Type B pancreatic cell (in vitro differentiated cells): Measurements from ENCODE around the gene PYROXD2. TPM values are rescaled to one million over a fixed set of nuclear protein-coding genes. Genes with fewer than 3 reads are reported as not detected.
"Not testable (repeated sequence)": the region's sequence is repeated elsewhere in the genome, so short reads cannot be mapped to it uniquely, and the experiment has no call there.

Experiments
- DNase-seq: peaks from one replicate; pipeline ENCODE4 v3.0.0; 2021; ENCODE audit warnings: mixed read lengths; ENCODE audit not compliant: unreplicated experiment; ENCODE audit errors: extremely low spot score
- H3K27ac Mint-ChIP-seq: 2 replicates; pipeline ENCODE4 v1.8.0; 2021; ENCODE audit warnings: mild to moderate bottlenecking, mixed read lengths
- H3K27me3 Mint-ChIP-seq: 2 replicates; pipeline ENCODE4 v1.8.0; 2021; ENCODE audit warnings: mixed read lengths
- H3K36me3 Mint-ChIP-seq: 2 replicates; pipeline ENCODE4 v1.8.0; 2021; ENCODE audit warnings: mixed read lengths
- H3K4me1 Mint-ChIP-seq: one replicate; pipeline ENCODE4 v1.8.0; 2021; ENCODE audit warnings: mixed read lengths; ENCODE audit not compliant: unreplicated experiment
- H3K4me3 Mint-ChIP-seq: 2 replicates; pipeline ENCODE4 v1.8.0; 2021; ENCODE audit warnings: mild to moderate bottlenecking, mixed read lengths
- H3K9me3 Mint-ChIP-seq: 2 replicates; pipeline ENCODE4 v1.8.0; 2021; ENCODE audit warnings: mixed read lengths
- total RNA-seq: library from RNA; stranded (reverse); gene quantifications from 2 replicates; pipeline ENCODE4 v1.2.1, GENCODE V29; 2021; ENCODE audit warnings: low replicate concordance
- TF ChIP-seq, protein P1 (sequence below): fragments of 200-600 bp; sonication (generic); conservative IDR thresholded peaks from 2 replicates; pipeline ENCODE4 v1.5.0; 2021; ENCODE audit warnings: antibody characterized with exemption, mild to moderate bottlenecking

The PYROXD2 gene
- total RNA-seq, 1 donor from 2014 or later: 14.9 TPM

- Mint-ChIP-seq H3K27me3 (peaks cover 19% of the 10 kb centered on the region), H3K27ac (no peak overlapping the region), H3K36me3 (no peaks in the 10 kb centered on the region), H3K4me1 (peaks cover 44% of the 10 kb centered on the region), H3K9me3 (peaks cover 3% of the 10 kb centered on the region), H3K4me3 (no peak overlapping the region)
- no peak for DNase-seq
- TF ChIP-seq, protein P1, sequence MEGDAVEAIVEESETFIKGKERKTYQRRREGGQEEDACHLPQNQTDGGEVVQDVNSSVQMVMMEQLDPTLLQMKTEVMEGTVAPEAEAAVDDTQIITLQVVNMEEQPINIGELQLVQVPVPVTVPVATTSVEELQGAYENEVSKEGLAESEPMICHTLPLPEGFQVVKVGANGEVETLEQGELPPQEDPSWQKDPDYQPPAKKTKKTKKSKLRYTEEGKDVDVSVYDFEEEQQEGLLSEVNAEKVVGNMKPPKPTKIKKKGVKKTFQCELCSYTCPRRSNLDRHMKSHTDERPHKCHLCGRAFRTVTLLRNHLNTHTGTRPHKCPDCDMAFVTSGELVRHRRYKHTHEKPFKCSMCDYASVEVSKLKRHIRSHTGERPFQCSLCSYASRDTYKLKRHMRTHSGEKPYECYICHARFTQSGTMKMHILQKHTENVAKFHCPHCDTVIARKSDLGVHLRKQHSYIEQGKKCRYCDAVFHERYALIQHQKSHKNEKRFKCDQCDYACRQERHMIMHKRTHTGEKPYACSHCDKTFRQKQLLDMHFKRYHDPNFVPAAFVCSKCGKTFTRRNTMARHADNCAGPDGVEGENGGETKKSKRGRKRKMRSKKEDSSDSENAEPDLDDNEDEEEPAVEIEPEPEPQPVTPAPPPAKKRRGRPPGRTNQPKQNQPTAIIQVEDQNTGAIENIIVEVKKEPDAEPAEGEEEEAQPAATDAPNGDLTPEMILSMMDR: no peak
Measured at GRCh38 chr10:98353170-98353569, 61.8 kb downstream of the PYROXD2 start.

- Mint-ChIP-seq H3K4me3 (no peak overlapping the region), H3K27ac (no peak overlapping the region), H3K36me3 (no peaks in the 10 kb centered on the region), H3K9me3 (peaks cover 3% of the 10 kb centered on the region), H3K27me3 (peaks cover 19% of the 10 kb centered on the region), H3K4me1 (peaks cover 40% of the 10 kb centered on the region)
- no peak for DNase-seq
- TF ChIP-seq, protein P1: no peak
Measured at GRCh38 chr10:98351831-98352402, 63.1 kb downstream of the PYROXD2 start.

DNA sequence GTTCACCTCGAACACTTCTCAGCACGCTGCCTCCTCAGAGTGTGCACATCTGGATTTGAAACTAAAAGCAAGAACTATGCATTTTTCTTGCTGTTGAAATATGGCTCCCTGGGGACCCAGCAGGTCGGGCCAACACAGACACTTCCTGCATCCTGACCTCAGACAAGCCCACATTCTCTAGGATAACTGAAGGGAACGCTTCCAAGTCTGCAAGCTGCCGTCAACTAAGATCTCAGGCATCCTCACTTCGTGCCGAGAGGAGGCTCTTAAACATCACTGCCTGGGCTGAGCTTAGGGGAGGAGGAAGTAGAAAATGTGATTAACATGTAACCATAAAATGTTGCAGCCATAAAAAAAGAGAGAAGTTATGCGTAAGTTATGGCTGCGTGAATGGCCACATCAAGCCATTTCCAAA, 65.5 kb downstream of the PYROXD2 start:
- peaks cover 3% of the 10 kb centered on the region for H3K9me3 Mint-ChIP-seq
- TF ChIP-seq, protein P1: no peak
- H3K4me1 Mint-ChIP-seq: peaks cover 38% of the 10 kb centered on the region
- H3K36me3 Mint-ChIP-seq: peaks cover 3% of the 10 kb centered on the region
- H3K4me3 Mint-ChIP-seq: peak overlapping the region; percentile 11
- peaks cover 16% of the 10 kb centered on the region for H3K27me3 Mint-ChIP-seq
- peak overlapping the region; percentile 18 for H3K27ac Mint-ChIP-seq
- DNase-seq: no peak

DNA sequence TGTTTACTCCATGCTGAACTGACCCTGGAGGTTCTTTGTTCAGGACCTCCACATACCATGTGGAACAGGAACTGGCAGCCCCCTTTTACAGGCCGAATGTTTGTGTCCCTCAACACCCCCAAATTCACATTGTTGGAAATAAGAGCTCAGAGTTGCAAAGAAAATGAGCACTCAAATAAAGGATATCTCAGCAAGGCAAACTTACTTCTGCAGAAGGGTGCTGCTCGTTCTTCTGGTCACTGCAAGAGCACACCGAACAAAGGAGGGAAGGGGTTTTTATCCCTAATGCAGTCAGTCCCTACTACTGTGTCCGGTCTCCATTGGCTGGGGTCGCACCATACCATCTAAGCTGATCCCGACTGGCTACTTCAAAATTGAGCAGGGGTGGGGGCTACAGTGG, 68.1 kb downstream of the PYROXD2 start:
- peaks cover 1% of the 10 kb centered on the region for H3K27me3 Mint-ChIP-seq
- TF ChIP-seq, protein P1: no peak
- no peak for DNase-seq
- H3K27ac Mint-ChIP-seq: no peak overlapping the region
- peaks cover 23% of the 10 kb centered on the region for H3K4me1 Mint-ChIP-seq
- peaks cover 3% of the 10 kb centered on the region for H3K36me3 Mint-ChIP-seq
- peaks cover 11% of the 10 kb centered on the region for H3K9me3 Mint-ChIP-seq
- H3K4me3 Mint-ChIP-seq: no peak overlapping the region

DNA sequence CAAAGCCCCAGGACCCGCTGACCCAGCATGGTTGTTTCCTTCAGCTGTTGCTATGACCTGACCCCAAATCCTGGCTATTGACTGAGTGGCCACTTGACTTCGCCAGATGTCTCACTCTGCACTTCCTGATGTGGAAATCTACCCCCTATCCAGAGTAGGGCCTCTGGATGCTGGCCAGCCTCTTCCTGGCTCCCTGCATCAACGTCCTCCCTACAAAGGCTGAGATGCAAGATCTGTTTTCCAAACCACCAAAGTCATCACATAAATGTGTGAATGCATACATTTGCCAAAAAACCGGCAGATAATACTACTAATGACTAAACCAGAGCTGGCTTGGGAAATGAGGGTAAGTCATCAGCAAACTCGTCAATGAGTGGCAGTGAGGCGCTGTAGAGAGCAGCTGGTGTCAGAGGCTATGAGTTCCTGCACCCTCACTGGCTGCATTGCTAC, 70.4 kb downstream of the PYROXD2 start:
- TF ChIP-seq, protein P1: no peak

DNA sequence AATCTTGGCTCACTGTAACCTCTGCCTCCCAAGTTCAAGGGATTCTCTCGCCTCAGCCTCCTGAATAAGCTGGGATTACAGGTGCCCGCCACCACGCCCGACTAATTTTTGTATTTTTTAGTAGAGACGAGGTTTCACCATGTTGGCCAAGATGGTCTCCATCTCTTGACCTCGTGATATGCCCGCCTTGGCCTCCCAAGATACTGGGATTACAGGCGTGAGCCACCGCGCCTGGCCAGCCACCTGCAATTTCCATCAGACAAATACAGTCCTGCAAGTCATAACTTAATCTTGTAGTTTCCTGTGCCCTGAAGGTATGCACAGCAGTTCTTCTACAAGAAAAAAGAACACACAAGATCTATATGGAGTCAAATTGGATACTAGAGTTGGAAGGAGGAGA, 73.3 kb downstream of the PYROXD2 start:
- not testable (repeated sequence) for H3K36me3 Mint-ChIP-seq, H3K27ac Mint-ChIP-seq, DNase-seq, H3K9me3 Mint-ChIP-seq, H3K4me3 Mint-ChIP-seq, H3K4me1 Mint-ChIP-seq
- H3K27me3 Mint-ChIP-seq: peaks cover 13% of the 10 kb centered on the region

More for the DNA sequence above, 70.4 kb downstream of the PYROXD2 start:
- Mint-ChIP-seq H3K27ac (no peak overlapping the region), H3K27me3 (peaks cover 4% of the 10 kb centered on the region), H3K4me3 (no peak overlapping the region), H3K9me3 (peaks cover 11% of the 10 kb centered on the region), H3K36me3 (peaks cover 3% of the 10 kb centered on the region), H3K4me1 (peaks cover 23% of the 10 kb centered on the region)
- no peak for DNase-seq
